ENCODE data around the gene IST1.

The IST1 gene

GRCh38 chr16:71966932-71967331 is 71.6 kb downstream of the IST1 start:
- DNase-seq: no peak

DNA sequence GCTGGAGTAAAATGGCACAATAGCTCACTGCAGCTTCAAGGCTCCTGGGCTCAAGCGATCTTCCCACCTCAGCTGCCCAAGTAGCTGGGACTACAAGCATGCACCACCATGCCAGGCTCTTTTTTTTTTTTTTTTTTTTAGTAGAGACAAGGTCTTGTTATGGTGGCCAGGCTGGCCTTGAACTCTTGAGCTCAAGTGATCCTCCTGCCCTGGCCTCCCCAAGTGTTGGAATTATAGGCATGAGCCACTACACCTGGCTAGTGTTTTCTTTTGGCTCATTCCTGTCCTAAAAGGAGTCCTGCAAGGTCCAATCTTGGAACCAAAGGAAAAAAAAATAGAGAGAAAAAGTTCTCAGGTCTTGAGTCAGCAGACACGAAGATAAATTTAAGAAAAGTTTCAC is 74.0 kb downstream of the IST1 start:
- no peak for DNase-seq

DNA sequence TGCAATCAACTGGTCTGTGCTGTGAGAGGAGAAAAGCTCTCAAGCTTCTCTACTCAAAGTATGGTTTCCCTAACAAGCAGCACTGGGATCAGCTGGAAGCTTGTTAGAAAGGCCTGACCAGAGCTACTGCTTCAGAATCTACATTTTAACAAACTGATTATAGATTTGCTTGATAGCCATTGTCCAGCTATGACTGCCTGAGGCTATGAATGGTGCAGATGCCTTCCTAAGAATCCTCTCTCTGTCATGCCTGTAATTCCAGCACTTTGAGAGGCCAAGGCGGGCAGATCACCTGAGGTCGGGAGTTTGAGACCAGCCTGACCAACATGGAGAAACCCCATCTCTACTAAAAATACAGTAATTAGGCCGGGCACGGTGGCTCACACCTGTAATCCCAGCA is 76.2 kb downstream of the IST1 start:
- no peak for DNase-seq

GRCh38 chr16:71972356-71972755 is 77.0 kb downstream of the IST1 start:
- no peak for DNase-seq

GRCh38 chr16:71973001-71973400 is 77.7 kb downstream of the IST1 start:
- no peak for DNase-seq

DNA sequence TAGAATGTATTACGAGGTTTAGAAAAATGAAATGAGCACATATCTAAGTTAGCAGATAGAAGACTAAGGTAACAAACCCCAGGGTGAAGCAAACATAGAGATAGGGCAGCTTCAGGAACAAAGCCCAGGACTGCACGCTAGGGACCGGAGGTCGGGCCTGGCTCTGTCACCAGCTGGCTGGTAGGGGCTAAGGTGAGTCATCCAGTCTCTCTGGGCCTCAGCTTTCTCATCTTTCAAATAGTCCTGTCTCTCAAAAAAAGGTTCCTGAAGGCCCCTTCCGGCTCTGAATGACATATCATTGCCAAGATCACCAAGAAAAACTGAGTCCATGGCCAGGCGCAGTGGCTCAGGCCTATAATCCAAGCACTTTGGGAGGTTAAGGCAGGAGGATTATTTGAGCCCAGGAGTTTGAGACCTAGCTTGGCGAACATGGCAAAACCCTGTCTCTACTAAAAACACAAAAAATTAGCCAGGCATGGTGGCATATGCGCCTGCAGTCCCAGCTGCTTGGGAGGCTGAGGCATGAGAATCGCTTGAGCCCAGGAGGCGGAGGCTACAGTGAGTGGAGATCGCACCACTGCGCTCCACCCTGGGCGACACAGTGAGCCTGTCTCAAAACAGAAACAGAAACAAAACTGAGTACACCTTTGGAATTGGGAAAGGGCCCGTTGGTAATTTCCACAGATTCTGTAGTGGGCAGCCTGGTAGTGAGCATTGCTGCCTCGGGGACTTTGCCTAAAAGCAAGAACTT is 78.9 kb downstream of the IST1 start:
- no peak for DNase-seq

Measured in CD4-positive, alpha-beta T cell treated with Interferon alpha-2 for 1 hour (primary cell).